GM10266 (cell line): ENCODE measurements around the gene RAB40B.

Source experiments
- DNase-seq: peaks from one replicate; pipeline ENCODE4 v3.0.0; 2012; ENCODE audit errors: extremely low spot score
- CTCF ChIP-seq: IDR thresholded peaks from 2 replicates; pipeline ENCODE4 v1.5.1; 2012; ENCODE audit warnings: mild to moderate bottlenecking, low read depth; ENCODE audit not compliant: control insufficient read depth, insufficient read depth; ENCODE audit errors: missing control alignments

Gene RAB40B

GRCh38 chr17:82663381-82664275 lies 34.9 kb downstream of the RAB40B start:
- TF ChIP-seq CTCF = no peak
- DNase-seq = no peak

GRCh38 chr17:82662711-82663261 lies 35.7 kb downstream of the RAB40B start:
- DNase-seq = no peak
- no peak for TF ChIP-seq CTCF

- DNase-seq = no peak
- TF ChIP-seq CTCF = no peak
Observed at GRCh38 chr17:82661717-82662683, 36.5 kb downstream of the RAB40B start.

GRCh38 chr17:82659886-82660285 lies 38.6 kb downstream of the RAB40B start:
- no peak for DNase-seq
- no peak for TF ChIP-seq CTCF

- no peak for TF ChIP-seq CTCF
Observed at GRCh38 chr17:82658796-82659452, 39.6 kb downstream of the RAB40B start.

GRCh38 chr17:82658331-82658730 lies 40.2 kb downstream of the RAB40B start:
- no peak for TF ChIP-seq CTCF
- no peak for DNase-seq

More at GRCh38 chr17:82658796-82659452, 39.6 kb downstream of the RAB40B start:
- no peak for DNase-seq
